ENCODE results near the gene LSM14A. TPM values are rescaled to one million over a fixed set of nuclear protein-coding genes. Genes with fewer than 3 reads are reported as not detected.

LSM14A gene
- total RNA-seq, 3 donors from 2014 or later: 106 to 129 (median 126) TPM

DNA sequence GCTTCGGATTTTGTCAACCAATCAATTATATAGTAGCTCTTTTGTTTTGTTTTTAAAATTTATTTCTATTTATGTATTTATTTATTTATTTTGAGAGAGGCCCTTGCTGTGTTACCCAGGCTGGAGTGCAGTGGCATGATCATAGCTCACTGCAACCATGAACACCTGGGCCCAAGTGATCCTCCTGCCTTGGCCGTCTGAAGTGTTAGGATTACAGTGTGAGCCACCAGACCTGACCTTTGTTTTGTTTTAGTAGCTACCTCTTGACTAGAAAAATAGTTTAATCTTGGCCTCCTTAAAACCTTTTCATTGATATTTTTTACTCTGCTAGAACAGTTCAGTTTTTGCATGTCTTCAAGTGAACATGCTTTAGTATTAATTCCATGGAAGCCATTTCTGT, 97.2 kb downstream of the LSM14A start:
- peak overlapping the region; percentile 71 to 77 for H3K27ac ChIP-seq
- no peaks in the 10 kb centered on the region for H3K4me1 ChIP-seq
- H3K27me3 ChIP-seq: no peaks in the 10 kb centered on the region
- no peak for TF ChIP-seq POLR2AphosphoS5 (IDR thresholded peaks at IDR 0.05)
- no peak for TF ChIP-seq POLR2A (IDR thresholded peaks at IDR 0.05)
- TF ChIP-seq, protein P1, sequence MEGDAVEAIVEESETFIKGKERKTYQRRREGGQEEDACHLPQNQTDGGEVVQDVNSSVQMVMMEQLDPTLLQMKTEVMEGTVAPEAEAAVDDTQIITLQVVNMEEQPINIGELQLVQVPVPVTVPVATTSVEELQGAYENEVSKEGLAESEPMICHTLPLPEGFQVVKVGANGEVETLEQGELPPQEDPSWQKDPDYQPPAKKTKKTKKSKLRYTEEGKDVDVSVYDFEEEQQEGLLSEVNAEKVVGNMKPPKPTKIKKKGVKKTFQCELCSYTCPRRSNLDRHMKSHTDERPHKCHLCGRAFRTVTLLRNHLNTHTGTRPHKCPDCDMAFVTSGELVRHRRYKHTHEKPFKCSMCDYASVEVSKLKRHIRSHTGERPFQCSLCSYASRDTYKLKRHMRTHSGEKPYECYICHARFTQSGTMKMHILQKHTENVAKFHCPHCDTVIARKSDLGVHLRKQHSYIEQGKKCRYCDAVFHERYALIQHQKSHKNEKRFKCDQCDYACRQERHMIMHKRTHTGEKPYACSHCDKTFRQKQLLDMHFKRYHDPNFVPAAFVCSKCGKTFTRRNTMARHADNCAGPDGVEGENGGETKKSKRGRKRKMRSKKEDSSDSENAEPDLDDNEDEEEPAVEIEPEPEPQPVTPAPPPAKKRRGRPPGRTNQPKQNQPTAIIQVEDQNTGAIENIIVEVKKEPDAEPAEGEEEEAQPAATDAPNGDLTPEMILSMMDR (IDR thresholded peaks at IDR 0.05): no peak
- DNase-seq (ENCODE audit: low spot score in 2 of 2): no peak
- intact Hi-C loops (cut with DNase I; ENCODE audit: low total_unique reads): no loop called here
- peak overlapping the region in 1 of 3 donors; percentile 4 for H3K4me3 ChIP-seq
- no peaks in the 10 kb centered on the region for H3K9me3 ChIP-seq
- H3K36me3 ChIP-seq: no peaks in the 10 kb centered on the region

DNA sequence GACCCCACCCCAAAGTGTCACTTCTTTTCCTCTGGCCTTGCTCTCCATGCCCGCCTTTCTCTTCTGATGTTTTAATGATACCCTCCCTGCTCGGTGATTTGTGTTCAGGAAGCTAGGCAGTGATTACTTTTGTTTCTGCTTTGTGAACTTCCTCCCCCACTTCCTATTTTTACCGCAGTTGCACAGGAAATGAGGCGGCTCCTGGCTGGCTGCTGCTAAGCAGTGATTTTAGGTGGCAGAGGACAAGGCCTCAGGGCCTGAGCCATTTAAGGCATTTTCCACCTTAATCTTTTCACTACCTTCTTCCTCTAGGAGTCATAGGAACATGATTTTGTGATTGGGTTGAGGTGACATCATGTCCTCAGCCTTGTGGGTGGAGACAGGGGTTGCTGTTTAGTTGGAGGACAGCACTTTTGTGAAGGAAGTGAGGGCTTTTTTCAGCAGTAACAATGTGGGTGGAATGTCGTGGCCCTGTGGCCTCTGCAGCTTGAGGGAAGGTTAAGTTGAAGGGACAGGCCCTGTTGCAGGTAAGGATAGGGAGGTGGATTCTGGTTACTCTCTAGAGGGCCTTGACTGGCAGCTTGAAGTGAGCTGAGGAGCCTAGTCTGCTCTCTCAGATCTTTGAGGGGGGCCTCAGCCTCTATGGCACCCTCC, 97.8 kb downstream of the LSM14A start:
- no peak for TF ChIP-seq POLR2A (IDR thresholded peaks at IDR 0.05)
- TF ChIP-seq POLR2AphosphoS5 (IDR thresholded peaks at IDR 0.05): peak in 2 of 3 donors; percentile 30 to 59
- no peaks in the 10 kb centered on the region for H3K4me1 ChIP-seq
- H3K9me3 ChIP-seq: no peaks in the 10 kb centered on the region
- no peaks in the 10 kb centered on the region for H3K36me3 ChIP-seq
- intact Hi-C loops (cut with DNase I; ENCODE audit: low total_unique reads): no loop called here
- H3K4me3 ChIP-seq: peak overlapping the region in 1 of 3 donors; percentile 4
- peak in 1 of 2 donors; percentile 63 for DNase-seq (ENCODE audit: low spot score in 2 of 2)
- peak overlapping the region; percentile 71 to 77 for H3K27ac ChIP-seq
- H3K27me3 ChIP-seq: no peaks in the 10 kb centered on the region

DNA sequence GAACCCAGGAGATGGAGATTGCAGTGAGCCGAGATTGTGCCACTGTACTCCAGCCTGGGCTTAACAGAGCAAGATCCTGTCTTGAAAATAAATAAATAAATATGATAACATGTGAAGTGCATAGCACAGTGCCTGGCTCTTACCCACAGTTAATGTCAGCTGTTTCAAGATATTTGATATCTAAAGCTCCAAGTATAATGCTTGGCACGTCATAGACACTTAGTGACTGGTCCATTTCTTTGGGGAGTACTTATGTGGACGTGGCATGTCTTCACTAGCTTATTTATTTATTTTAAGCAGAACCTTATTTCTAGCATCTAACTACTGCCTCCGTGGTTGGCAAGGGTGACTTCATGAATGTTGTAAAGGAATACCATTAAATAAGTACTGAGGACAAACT, 100.8 kb downstream of the LSM14A start:
- Histone ChIP-seq H3K27ac (peak overlapping the region in 1 of 2 donors; percentile 75), H3K36me3 (no peaks in the 10 kb centered on the region), H3K4me1 (no peaks in the 10 kb centered on the region), H3K9me3 (no peaks in the 10 kb centered on the region), H3K4me3 (no peak overlapping the region), H3K27me3 (no peaks in the 10 kb centered on the region)
- TF ChIP-seq POLR2AphosphoS5 (IDR thresholded peaks at IDR 0.05) (no peak), POLR2A (IDR thresholded peaks at IDR 0.05) (no peak)
- TF ChIP-seq, protein P1 (IDR thresholded peaks at IDR 0.05): no peak
- DNase-seq (ENCODE audit: low spot score in 2 of 2): no peak
- intact Hi-C loops (cut with DNase I; ENCODE audit: low total_unique reads): no loop called here

DNA sequence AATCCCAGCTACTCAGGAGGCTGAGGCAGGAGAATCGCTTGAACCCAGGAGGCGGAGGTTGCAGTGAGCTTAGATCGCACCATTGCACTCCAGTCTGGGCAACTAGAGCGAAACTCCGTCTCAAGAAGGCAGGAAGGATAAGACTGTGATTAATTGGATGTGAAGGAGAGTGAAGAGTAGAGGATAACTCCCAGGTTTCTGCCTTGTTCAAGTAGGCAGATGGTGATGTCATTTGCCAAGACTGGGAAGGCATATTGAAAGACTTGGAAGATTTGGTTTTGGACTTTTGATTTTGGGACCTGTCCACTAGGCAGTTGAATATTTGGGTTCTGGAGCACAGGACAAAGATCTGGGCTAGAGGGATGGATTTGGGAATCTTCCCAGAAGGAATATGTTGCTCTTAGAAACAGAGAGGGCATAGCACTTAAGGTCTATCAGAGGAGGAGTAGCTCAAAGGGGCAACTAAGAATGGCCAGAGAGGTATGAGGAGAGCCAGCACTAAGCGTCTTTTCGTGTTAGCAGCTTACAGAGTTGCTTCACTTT, 102.1 kb downstream of the LSM14A start:
- H3K4me1 ChIP-seq: no peaks in the 10 kb centered on the region
- no peak overlapping the region for H3K4me3 ChIP-seq
- intact Hi-C loops (cut with DNase I; ENCODE audit: low total_unique reads): no loop called here
- no peaks in the 10 kb centered on the region for H3K36me3 ChIP-seq
- H3K27me3 ChIP-seq: no peaks in the 10 kb centered on the region
- no peak for DNase-seq (ENCODE audit: low spot score in 2 of 2)
- H3K9me3 ChIP-seq: no peaks in the 10 kb centered on the region
- TF ChIP-seq, protein P1 (IDR thresholded peaks at IDR 0.05): no peak
- TF ChIP-seq POLR2A (IDR thresholded peaks at IDR 0.05): no peak
- no peak for TF ChIP-seq POLR2AphosphoS5 (IDR thresholded peaks at IDR 0.05)
- peak overlapping the region; percentile 69 to 75 for H3K27ac ChIP-seq

DNA sequence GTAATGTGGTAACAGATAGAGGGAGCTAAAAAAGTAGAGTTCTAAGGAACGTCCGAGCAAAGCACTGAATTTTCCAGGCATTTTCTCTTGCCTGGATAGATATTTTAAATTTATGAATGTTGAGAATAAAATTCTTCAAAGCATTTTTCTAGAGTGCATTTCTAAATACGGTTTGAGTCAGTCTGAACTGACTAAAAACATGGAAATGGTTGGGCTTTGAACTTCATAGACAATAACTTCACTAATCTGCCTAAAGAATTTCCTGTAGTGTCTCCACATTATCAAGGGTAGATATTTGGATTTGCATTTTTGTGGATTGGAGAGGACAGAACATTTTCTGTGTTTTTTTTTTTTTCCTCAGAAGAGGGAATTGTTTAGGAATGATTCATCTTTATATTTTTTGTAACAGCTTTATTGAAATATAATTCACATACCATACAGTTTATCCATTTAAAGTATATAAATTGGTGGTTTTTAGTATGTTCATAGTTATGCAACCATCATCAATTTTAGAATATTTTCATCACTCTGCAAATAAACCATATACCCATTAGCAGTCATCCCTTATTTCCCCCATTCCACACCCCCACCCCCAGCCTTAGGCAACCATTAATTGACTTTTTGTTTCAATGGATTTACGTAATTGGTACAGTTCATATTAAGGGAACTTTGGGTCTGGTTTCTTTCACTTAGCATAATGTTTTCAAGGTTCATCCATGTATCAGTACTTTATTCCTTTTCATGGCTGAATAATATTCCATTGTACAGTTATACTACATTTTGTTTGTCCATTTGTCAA, 102.7 kb downstream of the LSM14A start:
- no peaks in the 10 kb centered on the region for H3K36me3 ChIP-seq
- no peak for DNase-seq (ENCODE audit: low spot score in 2 of 2)
- peak overlapping the region; percentile 69 to 75 for H3K27ac ChIP-seq
- H3K4me1 ChIP-seq: no peaks in the 10 kb centered on the region
- intact Hi-C loops (cut with DNase I; ENCODE audit: low total_unique reads): no loop called here
- H3K27me3 ChIP-seq: no peaks in the 10 kb centered on the region
- TF ChIP-seq, protein P1 (IDR thresholded peaks at IDR 0.05): no peak
- H3K4me3 ChIP-seq: no peak overlapping the region
- no peaks in the 10 kb centered on the region for H3K9me3 ChIP-seq

All from breast epithelium (tissue), 4 donors.